ENCODE data around the gene ZNF618.

The ZNF618 gene

GRCh38 chr9:113934829-113935676 lies 58.9 kb downstream of the ZNF618 start:
- DNase-seq = no peak

GRCh38 chr9:113935677-113936380 lies 59.7 kb downstream of the ZNF618 start:
- DNase-seq = no peak

GRCh38 chr9:113940077-113940476 lies 64.0 kb downstream of the ZNF618 start:
- DNase-seq = no peak

GRCh38 chr9:113941056-113941455 lies 64.9 kb downstream of the ZNF618 start:
- DNase-seq = no peak

GRCh38 chr9:113941526-113941925 lies 65.4 kb downstream of the ZNF618 start:
- DNase-seq = no peak

GRCh38 chr9:113943112-113944009 lies 67.3 kb downstream of the ZNF618 start:
- no peak for DNase-seq

GRCh38 chr9:113945784-113946183 lies 69.7 kb downstream of the ZNF618 start:
- DNase-seq = no peak

GRCh38 chr9:113946496-113947115 lies 70.5 kb downstream of the ZNF618 start:
- no peak for DNase-seq

- no peak for DNase-seq
Observed at GRCh38 chr9:113947941-113948340, 71.8 kb downstream of the ZNF618 start.

GRCh38 chr9:113948891-113949570 lies 72.9 kb downstream of the ZNF618 start:
- no peak for DNase-seq

GRCh38 chr9:113949571-113950078 lies 73.5 kb downstream of the ZNF618 start:
- no peak for DNase-seq

GRCh38 chr9:113950195-113951031 lies 74.3 kb downstream of the ZNF618 start:
- no peak for DNase-seq

- no peak for DNase-seq
Observed at GRCh38 chr9:113951032-113951372, 74.9 kb downstream of the ZNF618 start.

GRCh38 chr9:113952676-113953075 lies 76.6 kb downstream of the ZNF618 start:
- DNase-seq = no peak

GRCh38 chr9:113953531-113953930 lies 77.4 kb downstream of the ZNF618 start:
- DNase-seq = no peak

- DNase-seq = no peak
Observed at GRCh38 chr9:113954591-113954990, 78.5 kb downstream of the ZNF618 start.

- no peak for DNase-seq
Observed at GRCh38 chr9:113955076-113955752, 79.1 kb downstream of the ZNF618 start.

GRCh38 chr9:113956901-113957300 lies 80.8 kb downstream of the ZNF618 start:
- no peak for DNase-seq

GRCh38 chr9:113957351-113957750 lies 81.2 kb downstream of the ZNF618 start:
- no peak for DNase-seq

GRCh38 chr9:113957821-113958341 lies 81.8 kb downstream of the ZNF618 start:
- DNase-seq = no peak
